Smooth muscle cell (in vitro differentiated cells): ENCODE measurements around the gene PDE9A. TPM values are rescaled to one million over a fixed set of nuclear protein-coding genes. Genes with fewer than 3 reads are reported as not detected.

Experiments
- DNase-seq: peaks from one replicate; lab custom pipeline; 2025; ENCODE audit not compliant: unreplicated experiment; lab: John Stamatoyannopoulos, UW
- H2AFZ ChIP-seq: fragments of 200-600 bp; sonication (generic); 2 replicates; pipeline ENCODE4 v1.6.0; 2016; ENCODE audit warnings: antibody characterized with exemption, low read depth, mild to moderate bottlenecking
- H3F3A ChIP-seq: fragments of 200-600 bp; sonication (generic); 2 replicates; pipeline ENCODE4 v1.6.0; 2017; ENCODE audit warnings: antibody characterized with exemption, low read depth
- H3K27ac ChIP-seq: fragments of 200-600 bp; sonication (generic); 2 replicates; pipeline ENCODE4 v1.5.1; 2016; ENCODE audit warnings: low read depth, mild to moderate bottlenecking
- H3K27me3 ChIP-seq: fragments of 200-600 bp; sonication (generic); 2 replicates; pipeline ENCODE4 v1.6.1; 2016; ENCODE audit warnings: low read depth, mild to moderate bottlenecking
- H3K36me3 ChIP-seq: fragments of 200-600 bp; sonication (generic); 2 replicates; pipeline ENCODE4 v1.5.1; 2016; ENCODE audit warnings: low read depth
- H3K4me1 ChIP-seq: fragments of 200-600 bp; sonication (generic); 2 replicates; pipeline ENCODE4 v1.5.1; 2016; ENCODE audit warnings: low read depth
- H3K4me2 ChIP-seq: fragments of 200-600 bp; sonication (generic); 2 replicates; pipeline ENCODE4 v1.6.0; 2016; ENCODE audit warnings: mild to moderate bottlenecking
- H3K4me3 ChIP-seq: fragments of 200-600 bp; sonication (generic); 2 replicates; pipeline ENCODE4 v1.5.1; 2016; ENCODE audit warnings: mild to moderate bottlenecking
- H3K79me2 ChIP-seq: fragments of 200-600 bp; sonication (generic); 2 replicates; pipeline ENCODE4 v1.6.0; 2016; ENCODE audit warnings: low read depth, mild to moderate bottlenecking
- H3K9ac ChIP-seq: fragments of 200-600 bp; sonication (generic); 2 replicates; pipeline ENCODE4 v1.6.0; 2016; ENCODE audit warnings: low read depth
- H3K9me3 ChIP-seq: fragments of 200-600 bp; sonication (generic); replicated peaks from 2 replicates; pipeline ENCODE4 v1.5.1; 2016; ENCODE audit warnings: low read depth
- H4K20me1 ChIP-seq: fragments of 200-600 bp; sonication (generic); 2 replicates; pipeline ENCODE4 v1.6.0; 2016; ENCODE audit warnings: low read depth
- CTCF ChIP-seq: fragments of 200-600 bp; sonication (generic); IDR thresholded peaks from 2 replicates; pipeline ENCODE4 v1.5.1; 2017; ENCODE audit warnings: borderline replicate concordance, mild to moderate bottlenecking, antibody characterized with exemption; ENCODE audit not compliant: insufficient read depth, poor library complexity, severe bottlenecking
- WGBS: methylation state at CpG from one replicate; pipeline ENCODE4 v1.1.7; 2016; ENCODE audit warnings: low lambda C conversion rate; 5-methylcytosine and 5-hydroxymethylcytosine counted together
- polyA plus RNA-seq: library from polyadenylated mRNA; unstranded; fragments of >200 nt; fragmentation: Nextera tagmentation; extraction: Ambion mirVana; gene quantifications from 2 replicates; pipeline ENCODE4 v1.2.1, GENCODE V29; 2016
- total RNA-seq: library from RNA; depleted of rRNA; stranded (reverse); fragments of >200 nt; gene quantifications from 2 replicates; pipeline ENCODE4 v1.2.3, GENCODE V29; 2014

The PDE9A gene
- total and polyA plus RNA-seq, 2 experiments from 2014 or later, result 4.3 to 12.3 TPM

GRCh38 chr21:42680429-42680828 is 27.0 kb downstream of the PDE9A start:
- Histone ChIP-seq H3K36me3 (no peaks in the 10 kb centered on the region), H3K79me2 (no peaks in the 10 kb centered on the region), H3K4me3 (no peak overlapping the region), H3K4me2 (no peak overlapping the region), H3F3A (no peaks in the 10 kb centered on the region), H2AFZ (no peak overlapping the region), H3K9me3 (no peaks in the 10 kb centered on the region), H3K27me3 (no peaks in the 10 kb centered on the region), H3K27ac (no peak overlapping the region), H4K20me1 (peaks cover 19% of the 10 kb centered on the region), H3K4me1 (no peaks in the 10 kb centered on the region), H3K9ac (no peak overlapping the region)
- no peak for TF ChIP-seq CTCF
- no peak for DNase-seq
- 97% methylated on average over 11 of the region's 11 CpGs for WGBS

GRCh38 chr21:42681296-42682206 is 28.1 kb downstream of the PDE9A start:
- Histone ChIP-seq H3K27me3 (no peaks in the 10 kb centered on the region), H2AFZ (no peak overlapping the region), H3K4me1 (no peaks in the 10 kb centered on the region), H4K20me1 (peaks cover 17% of the 10 kb centered on the region), H3K4me2 (no peak overlapping the region), H3K9ac (no peak overlapping the region), H3K27ac (no peak overlapping the region), H3K9me3 (no peaks in the 10 kb centered on the region), H3F3A (no peaks in the 10 kb centered on the region), H3K79me2 (no peaks in the 10 kb centered on the region), H3K36me3 (no peaks in the 10 kb centered on the region), H3K4me3 (no peak overlapping the region)
- WGBS, result 89% methylated on average over 24 of the region's 24 CpGs
- DNase-seq, result no peak
- no peak for TF ChIP-seq CTCF

- no peak for TF ChIP-seq CTCF
- Histone ChIP-seq H3K4me3 (no peak overlapping the region), H3K9me3 (no peaks in the 10 kb centered on the region), H3K27me3 (no peaks in the 10 kb centered on the region), H3F3A (no peaks in the 10 kb centered on the region), H3K4me1 (no peaks in the 10 kb centered on the region), H3K4me2 (no peak overlapping the region), H3K36me3 (no peaks in the 10 kb centered on the region), H3K27ac (no peak overlapping the region), H4K20me1 (peaks cover 17% of the 10 kb centered on the region), H2AFZ (no peak overlapping the region), H3K79me2 (no peaks in the 10 kb centered on the region), H3K9ac (no peak overlapping the region)
- 94% methylated on average over 15 of the region's 15 CpGs for WGBS
- DNase-seq, result no peak
Observed at GRCh38 chr21:42682661-42683210, 29.3 kb downstream of the PDE9A start.
